Renal pelvis (tissue), 4 donors: ENCODE measurements around the gene FOXL3. TPM values are rescaled to one million over a fixed set of nuclear protein-coding genes. Genes with fewer than 3 reads are reported as not detected.
"Not testable (repeated sequence)": the region's sequence is repeated elsewhere in the genome, so short reads cannot be mapped to it uniquely, and the experiment has no call there.

Experiments used
- DNase-seq: peaks from one replicate; pipeline ENCODE4 v3.0.0-alpha.2; 2013
- polyA plus RNA-seq, 3 donors: library from polyadenylated mRNA; unstranded; fragments of 120-200 nt; gene quantifications; one replicate each; pipeline ENCODE4 v1.2.1, GENCODE V29; 2013; ENCODE audit not compliant: insufficient read length in 3 of 3

FOXL3 gene
- polyA plus RNA-seq, 3 donors, result not detected

GRCh38 chr7:288671-289101 is 1.3 kb upstream of the FOXL3 start:
- no peak for DNase-seq

- DNase-seq, result no peak
Observed at GRCh38 chr7:289209-289755, 688 bp upstream of the FOXL3 start.

GRCh38 chr7:290554-291372 is 793 bp downstream of the FOXL3 start:
- DNase-seq, result no peak

GRCh38 chr7:291373-292092 is 1.6 kb downstream of the FOXL3 start:
- no peak for DNase-seq

- DNase-seq, result no peak
Observed at GRCh38 chr7:292226-292625, 2.3 kb downstream of the FOXL3 start.

GRCh38 chr7:292826-293225 is 2.9 kb downstream of the FOXL3 start:
- no peak for DNase-seq

- no peak for DNase-seq
Observed at GRCh38 chr7:293681-294439, 3.9 kb downstream of the FOXL3 start.

- no peak for DNase-seq
Observed at GRCh38 chr7:294440-295154, 4.6 kb downstream of the FOXL3 start.

GRCh38 chr7:295155-296154 is 5.5 kb downstream of the FOXL3 start:
- DNase-seq, result no peak

GRCh38 chr7:296373-296945 is 6.5 kb downstream of the FOXL3 start:
- no peak for DNase-seq

GRCh38 chr7:297141-297540 is 7.2 kb downstream of the FOXL3 start:
- not testable (repeated sequence) for DNase-seq

GRCh38 chr7:297611-298374 is 7.8 kb downstream of the FOXL3 start:
- DNase-seq, result no peak

GRCh38 chr7:298375-298702 is 8.4 kb downstream of the FOXL3 start:
- no peak for DNase-seq

GRCh38 chr7:298743-299142 is 8.8 kb downstream of the FOXL3 start:
- no peak for DNase-seq

GRCh38 chr7:299169-299568 is 9.2 kb downstream of the FOXL3 start:
- DNase-seq, result no peak

GRCh38 chr7:299628-300027 is 9.7 kb downstream of the FOXL3 start:
- no peak for DNase-seq

- no peak for DNase-seq
Observed at GRCh38 chr7:300048-300447, 10.1 kb downstream of the FOXL3 start.

- DNase-seq, result no peak
Observed at GRCh38 chr7:300546-301290, 10.7 kb downstream of the FOXL3 start.
